Neural cell (in vitro differentiated cells): ENCODE results near the gene DOCK9.

Experiments
- CTCF ChIP-seq: fragments of 450-650 bp; IDR thresholded peaks from 2 replicates; pipeline ENCODE4 v1.5.1; 2014; ENCODE audit warnings: antibody characterized with exemption, mild to moderate bottlenecking, moderate library complexity; ENCODE audit not compliant: poor library complexity, severe bottlenecking
- POLR2AphosphoS5 ChIP-seq: IDR thresholded peaks from 2 replicates; pipeline ENCODE4 v1.6.1; 2012
- RAD21 ChIP-seq: fragments of 450-650 bp; conservative IDR thresholded peaks from 2 replicates; pipeline ENCODE4 v1.6.1; 2014; ENCODE audit warnings: antibody characterized with exemption, mild to moderate bottlenecking, moderate library complexity

DNA sequence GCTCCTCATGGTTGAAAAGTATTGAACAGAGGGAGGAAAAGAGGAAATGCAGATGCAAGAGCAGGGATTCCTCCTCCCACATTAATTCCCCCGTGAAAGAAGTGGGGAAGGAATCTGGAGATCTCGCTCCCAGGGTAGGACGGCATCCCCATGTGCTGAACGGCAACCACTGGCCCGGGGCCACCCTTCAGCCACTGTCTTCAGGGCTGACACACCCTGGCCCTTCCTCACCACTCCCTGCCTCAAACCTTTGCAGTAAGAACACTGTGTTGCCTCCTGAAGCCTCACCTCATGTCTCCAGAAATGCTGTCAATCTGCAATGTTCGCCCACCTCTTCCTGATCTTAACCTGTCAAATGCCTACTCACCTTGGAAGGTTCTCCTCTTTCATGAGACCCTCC lies 10.9 kb upstream of the DOCK9 start:
- no peak for TF ChIP-seq CTCF
- TF ChIP-seq RAD21: no peak
- no peak for TF ChIP-seq POLR2AphosphoS5
